Left ventricle myocardium inferior (tissue), 1 donor: Measurements from ENCODE around the gene EFL1. TPM values are rescaled to one million over a fixed set of nuclear protein-coding genes. Genes with fewer than 3 reads are reported as not detected.

Source experiments
- DNase-seq: peaks from one replicate; pipeline ENCODE4 v3.0.0-alpha.2; 2020
- H3K27ac ChIP-seq: fragments of 200-600 bp; replicated peaks from 2 replicates; pipeline ENCODE4 v1.8.0; 2021
- H3K27me3 ChIP-seq: fragments of 200-600 bp; 2 replicates; pipeline ENCODE4 v1.8.0; 2021; ENCODE audit warnings: low read depth
- H3K36me3 ChIP-seq: fragments of 200-600 bp; 2 replicates; pipeline ENCODE4 v1.8.0; 2021
- H3K4me1 ChIP-seq: fragments of 200-600 bp; 2 replicates; pipeline ENCODE4 v1.8.0; 2021
- H3K4me3 ChIP-seq: fragments of 200-600 bp; 2 replicates; pipeline ENCODE4 v1.8.0; 2021; ENCODE audit warnings: mild to moderate bottlenecking, moderate library complexity
- H3K9me3 ChIP-seq: fragments of 200-600 bp; replicated peaks from 2 replicates; pipeline ENCODE4 v1.8.0; 2021
- intact Hi-C: fragments of 100-400 bp; cut with micrococcal nuclease; formaldehyde crosslinking; loops from one replicate; pipeline ENCODE4 v1.11.0; 2022
- total RNA-seq: library from RNA; stranded (reverse); fragmentation: NEBNext Ultra II Directional; extraction: Animal tissue kit (Norgen Biotek cat#: 25700); gene quantifications from one replicate; pipeline ENCODE4 v1.2.1, GENCODE V29; 2021
- TF ChIP-seq, protein P1 (sequence below): fragments of 200-600 bp; IDR thresholded peaks from 2 replicates; pipeline ENCODE4 v1.8.0; 2021; ENCODE audit warnings: antibody characterized with exemption, mild to moderate bottlenecking, borderline replicate concordance
- donor health status: DM: no; HTN: yes; CAD: no; lungs with severe emphysema.

The EFL1 gene
- total RNA-seq, 1 donor from 2014 or later: 12.9 TPM

DNA sequence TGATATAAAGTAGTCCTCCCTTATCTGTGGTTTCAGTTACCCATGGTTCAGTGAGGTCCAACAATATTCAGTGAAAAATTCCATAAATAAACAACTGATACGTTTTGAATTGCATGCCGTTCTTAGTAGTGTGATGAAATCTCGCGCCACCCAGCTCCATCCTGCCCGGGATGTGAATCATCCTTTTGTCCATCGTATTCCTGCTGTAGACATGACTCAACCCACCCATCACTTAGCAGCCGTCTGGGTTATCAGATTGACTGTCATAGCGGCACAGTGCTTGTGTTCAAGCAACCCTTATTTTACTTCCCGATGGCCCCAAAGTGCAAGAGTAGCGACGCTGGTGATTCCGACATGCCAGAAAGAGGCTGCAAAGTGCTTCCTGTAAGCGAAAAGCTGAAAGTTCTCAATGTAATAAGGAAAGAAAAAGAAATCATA is 168.7 kb downstream of the EFL1 start:
- H3K36me3 ChIP-seq: no peaks in the 10 kb centered on the region
- H3K4me1 ChIP-seq: no peaks in the 10 kb centered on the region
- no peak overlapping the region for H3K27ac ChIP-seq
- DNase-seq: no peak
- peaks cover 7% of the 10 kb centered on the region for H3K9me3 ChIP-seq
- no peak overlapping the region for H3K4me3 ChIP-seq
- intact Hi-C loops: no loop called here
- TF ChIP-seq, protein P1, sequence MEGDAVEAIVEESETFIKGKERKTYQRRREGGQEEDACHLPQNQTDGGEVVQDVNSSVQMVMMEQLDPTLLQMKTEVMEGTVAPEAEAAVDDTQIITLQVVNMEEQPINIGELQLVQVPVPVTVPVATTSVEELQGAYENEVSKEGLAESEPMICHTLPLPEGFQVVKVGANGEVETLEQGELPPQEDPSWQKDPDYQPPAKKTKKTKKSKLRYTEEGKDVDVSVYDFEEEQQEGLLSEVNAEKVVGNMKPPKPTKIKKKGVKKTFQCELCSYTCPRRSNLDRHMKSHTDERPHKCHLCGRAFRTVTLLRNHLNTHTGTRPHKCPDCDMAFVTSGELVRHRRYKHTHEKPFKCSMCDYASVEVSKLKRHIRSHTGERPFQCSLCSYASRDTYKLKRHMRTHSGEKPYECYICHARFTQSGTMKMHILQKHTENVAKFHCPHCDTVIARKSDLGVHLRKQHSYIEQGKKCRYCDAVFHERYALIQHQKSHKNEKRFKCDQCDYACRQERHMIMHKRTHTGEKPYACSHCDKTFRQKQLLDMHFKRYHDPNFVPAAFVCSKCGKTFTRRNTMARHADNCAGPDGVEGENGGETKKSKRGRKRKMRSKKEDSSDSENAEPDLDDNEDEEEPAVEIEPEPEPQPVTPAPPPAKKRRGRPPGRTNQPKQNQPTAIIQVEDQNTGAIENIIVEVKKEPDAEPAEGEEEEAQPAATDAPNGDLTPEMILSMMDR: no peak
- no peaks in the 10 kb centered on the region for H3K27me3 ChIP-seq

DNA sequence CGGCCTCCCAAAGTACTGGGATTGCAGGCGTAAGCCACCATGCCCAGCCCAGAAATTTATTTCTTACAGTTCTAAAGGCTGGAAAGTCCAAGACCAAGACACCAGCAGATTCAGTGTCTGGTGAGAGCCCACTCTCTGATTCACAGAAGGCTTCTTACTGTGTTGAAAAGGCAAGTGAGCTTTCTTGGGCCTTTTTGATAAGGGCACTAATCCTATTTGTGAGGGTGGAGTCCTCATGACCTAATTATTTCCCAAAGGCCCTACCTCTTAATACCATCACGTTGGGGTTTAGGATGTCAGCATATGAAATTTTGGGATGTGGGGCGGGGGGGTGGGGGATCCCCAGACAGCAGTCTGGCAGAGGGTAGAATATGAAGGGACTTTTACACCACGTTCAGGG is 169.2 kb downstream of the EFL1 start:
- H3K9me3 ChIP-seq: peaks cover 7% of the 10 kb centered on the region
- H3K4me1 ChIP-seq: no peaks in the 10 kb centered on the region
- no peak overlapping the region for H3K4me3 ChIP-seq
- no peaks in the 10 kb centered on the region for H3K27me3 ChIP-seq
- no peak overlapping the region for H3K27ac ChIP-seq
- DNase-seq: no peak
- intact Hi-C loops: no loop called here
- TF ChIP-seq, protein P1: no peak
- no peaks in the 10 kb centered on the region for H3K36me3 ChIP-seq

DNA sequence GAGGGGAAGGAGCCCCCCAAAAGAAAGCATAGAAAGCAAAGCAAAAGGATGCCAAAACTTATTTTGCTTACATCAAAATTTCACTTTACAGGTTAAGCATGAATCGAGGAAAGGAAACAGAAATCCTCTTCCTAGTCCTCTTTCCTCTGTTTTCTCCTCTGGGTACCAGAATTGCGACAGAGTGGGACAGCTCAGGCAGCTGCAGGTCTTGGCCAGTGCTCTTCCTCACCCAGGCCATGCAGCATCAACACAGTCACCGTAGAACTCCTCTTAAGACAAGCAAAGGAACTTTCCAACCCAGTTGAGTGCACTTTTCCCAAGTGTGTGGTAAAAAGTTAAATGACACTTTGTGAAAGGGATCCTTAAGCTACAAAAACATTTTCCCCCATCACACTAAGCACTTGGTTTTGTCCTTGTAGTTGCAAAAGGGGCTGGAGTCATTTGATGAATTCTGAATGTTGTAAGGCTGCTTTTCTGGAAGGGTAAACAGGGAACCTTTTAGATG is 170.8 kb downstream of the EFL1 start:
- Histone ChIP-seq H3K36me3 (no peaks in the 10 kb centered on the region), H3K27me3 (no peaks in the 10 kb centered on the region), H3K27ac (no peak overlapping the region), H3K9me3 (peaks cover 7% of the 10 kb centered on the region), H3K4me3 (no peak overlapping the region), H3K4me1 (no peaks in the 10 kb centered on the region)
- DNase-seq: no peak
- TF ChIP-seq, protein P1: no peak
- intact Hi-C loops: no loop called here

DNA sequence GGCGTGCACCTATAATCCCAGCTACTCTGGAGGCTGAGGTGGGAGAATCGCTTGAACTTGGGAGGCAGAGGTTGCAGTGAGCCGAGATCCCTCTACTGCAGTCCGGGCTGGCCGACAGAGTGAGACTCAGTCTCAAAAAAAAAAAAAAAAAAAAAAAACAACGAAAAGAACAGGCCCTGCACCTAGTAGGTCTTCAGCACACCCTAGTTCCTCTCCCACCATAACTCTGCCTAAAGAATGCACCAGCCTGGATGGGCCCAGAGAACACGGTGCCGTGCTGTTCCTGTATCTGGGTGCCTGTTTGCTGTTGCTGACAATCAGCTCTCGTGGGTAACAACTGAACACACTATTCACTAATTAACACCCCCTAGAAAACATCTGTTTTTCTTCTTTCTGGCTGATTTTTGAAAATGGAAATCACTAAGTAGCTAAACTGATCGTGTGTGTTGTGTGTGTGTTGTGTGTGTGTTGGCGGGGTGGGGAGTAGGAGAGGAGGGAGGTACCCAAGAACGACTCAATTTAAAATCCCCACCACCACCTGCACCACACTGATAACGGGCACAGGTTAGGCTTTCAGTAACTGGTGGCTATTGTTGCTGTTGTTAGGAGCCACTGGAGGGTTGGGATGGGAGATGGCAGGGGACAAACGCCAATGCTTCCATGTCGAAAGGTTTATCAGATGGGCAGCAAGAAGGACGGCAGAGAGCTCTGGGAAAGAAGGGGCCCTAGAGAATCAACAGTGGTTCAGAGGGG is 176.1 kb downstream of the EFL1 start:
- TF ChIP-seq, protein P1: no peak
- Histone ChIP-seq H3K4me1 (no peaks in the 10 kb centered on the region), H3K36me3 (no peaks in the 10 kb centered on the region), H3K4me3 (no peak overlapping the region), H3K27me3 (peaks cover 31% of the 10 kb centered on the region), H3K27ac (no peak overlapping the region), H3K9me3 (no peaks in the 10 kb centered on the region)
- DNase-seq: no peak
- intact Hi-C loops: no loop called here

DNA sequence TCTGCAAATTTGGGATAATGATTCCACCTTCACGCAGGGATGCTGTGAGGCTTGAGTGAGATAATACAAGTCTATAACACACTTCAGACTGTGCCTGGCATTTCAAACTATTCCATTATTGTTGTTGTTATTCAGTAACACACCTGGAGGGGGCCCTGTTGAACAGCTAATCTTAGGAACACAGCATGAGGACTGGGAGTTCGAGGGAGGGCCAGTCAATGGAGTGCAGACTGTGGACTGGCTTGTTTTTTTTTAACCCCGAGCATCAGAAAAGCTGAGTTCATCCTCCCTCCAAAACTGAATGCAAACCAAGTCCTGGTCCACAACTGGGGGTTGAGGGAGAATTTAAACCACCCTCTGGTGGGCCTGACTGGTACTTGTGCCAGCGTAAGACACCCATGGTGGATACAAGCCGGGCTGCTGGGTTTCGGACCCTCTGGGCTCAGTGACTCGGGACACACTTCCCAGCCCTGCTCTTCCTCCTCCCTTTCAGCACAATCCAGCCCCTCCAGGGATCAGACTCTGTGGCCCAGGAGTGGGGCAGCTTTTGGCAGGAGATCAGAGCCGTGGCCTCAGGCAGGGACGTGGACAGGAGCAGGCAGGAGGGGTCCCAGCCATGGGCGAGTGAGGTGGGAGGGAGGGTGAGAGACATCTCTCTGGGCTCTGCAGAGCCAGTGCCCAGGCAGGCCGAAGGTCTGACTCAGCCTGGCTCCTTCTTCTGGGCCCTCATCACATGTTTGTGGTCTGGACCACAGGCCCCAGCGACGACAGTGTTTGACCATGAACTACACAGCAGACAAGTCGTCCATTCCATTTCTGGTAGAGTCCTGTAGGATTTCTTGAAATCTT is 180.4 kb downstream of the EFL1 start:
- Histone ChIP-seq H3K4me1 (no peaks in the 10 kb centered on the region), H3K27me3 (peaks cover 62% of the 10 kb centered on the region), H3K4me3 (no peak overlapping the region), H3K36me3 (no peaks in the 10 kb centered on the region), H3K27ac (no peak overlapping the region), H3K9me3 (no peaks in the 10 kb centered on the region)
- TF ChIP-seq, protein P1: no peak
- intact Hi-C loops: no loop called here
- DNase-seq: no peak
